Measurements from ENCODE around the gene FADS2. TPM values are rescaled to one million over a fixed set of nuclear protein-coding genes. Genes with fewer than 3 reads are reported as not detected.

FADS2 gene
- total and polyA plus RNA-seq, 2 of the 13 experiments (the other 11 are each of a cell fraction or from before 2014, with no cell fraction given): 90.1 to 124 TPM

GRCh38 chr11:61904539-61905048, 76.5 kb downstream of the FADS2 start (continued):
- TF ChIP-seq BORCS8-MEF2B (CRISPR knock-in tag; IDR thresholded peaks at IDR 0.05) (no peak), ZNF441 (CRISPR knock-in tag; IDR thresholded peaks at IDR 0.05; ENCODE audit: borderline replicate concordance) (no peak), HBP1 (CRISPR knock-in tag; IDR thresholded peaks at IDR 0.05; ENCODE audit: low read depth) (no peak), ZNF761 (CRISPR knock-in tag; conservative IDR thresholded peaks at IDR 0.05) (0 out of 2 replicates have a peak, but pooled peaks have one; percentile 45), ZNF451 (CRISPR knock-in tag; IDR thresholded peaks at IDR 0.05) (peak; percentile 94), AHDC1 (CRISPR knock-in tag; IDR thresholded peaks at IDR 0.05; ENCODE audit: borderline replicate concordance) (no peak), JUN (CRISPR knock-in tag; IDR thresholded peaks at IDR 0.05) (no peak), MBNL3 (CRISPR knock-in tag; conservative IDR thresholded peaks at IDR 0.05) (no peak), ZBTB46 (CRISPR knock-in tag; IDR thresholded peaks at IDR 0.05; ENCODE audit: borderline replicate concordance) (no peak), ZNF30 (CRISPR knock-in tag; IDR thresholded peaks at IDR 0.05) (no peak), ZNF362 (CRISPR knock-in tag; IDR thresholded peaks at IDR 0.05; ENCODE audit: borderline replicate concordance) (peak; percentile 42; the same call in 1 of the 2 replicates), ARID5B (CRISPR knock-in tag; IDR thresholded peaks at IDR 0.05) (0 out of 2 replicates have a peak, but pooled peaks have one; percentile 45), ETV5 (CRISPR knock-in tag; IDR thresholded peaks at IDR 0.05; ENCODE audit: borderline replicate concordance) (peak; percentile 22; the same call in 1 of the 2 replicates), NONO (IDR thresholded peaks at IDR 0.05) (no peak), NONO (CRISPR knock-in tag; conservative IDR thresholded peaks at IDR 0.05) (no peak), HNRNPL (IDR thresholded peaks at IDR 0.05; ENCODE audit: low read depth, low read length) (peak; percentile 89)

All from HepG2 (cell line).